CMK (cell line): Measurements from ENCODE around the gene SGIP1.

ENCODE experiments used
- DNase-seq: peaks from one replicate; pipeline ENCODE4 v3.0.0-alpha.2; 2010; ENCODE audit warnings: low read depth

Gene SGIP1

DNA sequence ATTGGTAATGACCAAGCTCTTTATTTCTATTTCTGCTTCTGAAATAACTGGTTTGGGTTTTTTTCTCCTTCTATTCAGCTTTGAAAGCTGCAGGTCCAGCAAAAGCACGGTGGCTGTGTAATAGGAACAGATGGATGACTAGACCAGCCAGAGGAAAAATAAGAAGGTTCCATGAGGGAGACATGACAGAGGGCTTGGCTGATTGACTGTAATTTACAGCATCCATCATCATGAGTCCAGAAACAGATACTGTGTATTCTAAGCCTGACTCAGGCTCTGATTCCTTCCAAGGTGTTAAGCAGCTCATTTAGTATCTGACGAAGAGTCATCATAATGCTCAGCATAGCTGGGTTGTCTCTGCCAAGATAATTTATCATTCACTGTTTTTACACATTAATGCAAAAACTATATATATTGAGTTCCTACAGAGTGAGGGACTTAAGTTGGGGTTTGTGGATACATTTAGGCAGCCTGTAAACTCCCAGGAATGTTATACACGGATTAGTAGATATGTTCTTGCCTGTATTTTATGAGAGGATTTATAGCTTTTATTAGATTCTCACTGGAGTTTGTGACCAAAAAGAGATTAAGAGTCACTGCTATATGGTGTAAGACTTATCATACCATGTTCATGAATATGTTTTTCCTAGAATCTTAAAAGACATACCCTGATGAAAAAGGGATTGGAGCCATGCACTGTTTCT lies 72.6 kb downstream of the SGIP1 start:
- no peak for DNase-seq

DNA sequence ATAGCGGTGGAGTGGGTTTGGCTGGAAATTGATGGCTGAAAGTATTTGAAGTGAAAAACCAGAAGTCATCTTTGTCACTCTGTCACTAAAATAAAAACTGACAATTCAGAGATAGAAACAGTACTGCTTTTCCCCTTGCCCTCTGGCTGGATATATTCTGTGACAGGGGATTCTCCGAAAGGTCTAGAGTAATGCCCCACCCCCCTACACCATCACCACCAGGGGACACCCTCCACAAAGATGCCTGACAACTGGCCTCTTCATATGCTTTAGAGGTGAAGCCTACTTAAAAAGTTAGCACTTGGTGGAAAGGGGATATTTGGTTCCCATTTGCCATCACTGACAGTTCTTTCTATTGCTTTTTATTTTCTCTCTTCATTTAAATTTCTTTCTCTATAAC lies 73.5 kb downstream of the SGIP1 start:
- no peak for DNase-seq

DNA sequence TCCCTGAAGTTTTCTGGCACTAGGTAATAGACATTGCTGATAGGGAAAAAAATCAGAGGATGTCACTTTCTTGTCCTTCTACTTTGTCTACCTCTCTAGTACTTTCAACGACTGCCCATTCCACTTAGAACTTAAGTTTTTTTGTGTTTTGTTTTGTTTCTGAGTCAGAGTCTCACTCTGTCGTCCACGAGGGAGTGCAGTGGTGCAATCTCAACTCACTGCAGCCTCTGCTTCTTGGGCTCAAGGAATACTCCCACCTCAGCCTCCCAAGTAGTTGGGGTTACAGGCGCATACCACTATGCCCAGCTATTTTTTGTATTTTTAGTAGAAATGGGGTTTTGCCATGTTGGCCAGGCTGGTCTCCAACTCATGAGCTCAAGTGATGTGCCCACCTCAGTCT lies 79.2 kb downstream of the SGIP1 start:
- no peak for DNase-seq

DNA sequence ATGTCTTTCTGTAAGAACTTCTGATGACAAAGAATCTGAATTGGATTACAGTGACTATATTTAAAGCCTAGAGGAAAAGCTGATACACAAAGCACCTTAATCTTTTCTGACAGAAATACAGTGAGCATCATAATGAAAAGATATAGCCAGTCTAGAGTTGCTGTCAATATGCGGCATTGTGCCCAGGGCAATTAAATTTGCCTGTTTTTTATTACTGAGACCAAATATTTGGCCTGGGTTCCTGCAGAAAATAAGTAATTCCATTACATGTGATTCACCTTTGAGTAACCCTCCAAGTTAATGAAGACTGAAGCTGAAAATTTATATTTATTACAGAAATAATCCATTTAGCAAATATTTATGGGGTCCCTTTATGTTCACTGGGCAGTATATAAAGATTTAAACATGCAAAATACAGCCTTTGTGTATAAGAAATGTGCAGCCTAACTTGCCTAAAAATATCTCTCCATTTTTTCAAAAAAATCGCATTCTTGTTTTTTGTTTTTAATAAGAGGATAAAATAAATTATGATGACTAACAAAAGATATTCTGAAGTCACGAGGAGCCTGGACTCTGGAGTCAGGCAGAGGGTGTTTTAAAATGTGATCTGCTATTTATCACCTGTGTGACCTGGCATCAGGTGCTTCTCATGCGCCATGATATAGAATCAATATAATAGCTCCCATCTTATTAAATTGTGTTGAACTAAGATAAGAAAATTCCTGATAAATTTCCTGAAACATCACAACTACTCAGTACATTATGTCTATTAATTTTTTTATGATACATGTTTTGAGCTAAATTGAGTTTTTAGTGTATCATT lies 83.6 kb downstream of the SGIP1 start:
- DNase-seq: no peak

DNA sequence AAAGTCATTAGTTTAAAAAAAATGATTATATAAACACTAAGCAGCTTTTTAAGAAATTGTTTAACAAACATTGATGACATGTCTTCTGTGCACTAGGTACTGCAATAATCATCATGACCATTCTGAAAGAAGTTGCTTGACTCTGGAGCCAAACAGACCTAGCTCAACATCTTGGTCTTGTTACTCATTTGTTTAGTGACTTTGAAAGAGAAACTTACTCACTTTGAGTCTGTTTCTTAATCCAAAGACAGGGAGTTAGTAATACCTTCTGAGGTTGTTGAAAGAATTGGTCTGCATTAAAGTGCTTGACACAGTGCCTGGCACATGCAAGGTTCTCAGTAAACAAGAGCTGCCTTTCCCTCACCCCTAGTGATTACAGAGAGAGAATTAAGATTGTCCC lies 84.4 kb downstream of the SGIP1 start:
- DNase-seq: no peak

DNA sequence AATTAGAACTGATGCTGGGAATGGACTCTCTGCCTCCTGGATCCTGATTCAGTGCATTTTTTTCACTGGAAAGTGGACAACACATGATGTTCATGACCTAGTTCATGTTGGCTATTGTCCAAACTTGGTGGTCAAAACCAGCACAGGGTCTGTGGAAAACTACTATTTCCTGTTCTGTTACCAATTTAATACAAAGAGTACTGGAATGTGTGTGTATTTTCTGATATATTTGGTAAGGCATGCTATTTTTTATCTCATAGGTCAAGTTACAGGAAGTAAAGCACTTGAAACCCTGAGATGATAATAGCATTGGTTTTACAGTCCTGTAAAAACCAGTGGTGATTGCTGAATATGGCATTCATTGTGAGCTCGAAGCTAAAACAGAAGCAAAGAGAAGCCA lies 89.9 kb downstream of the SGIP1 start:
- DNase-seq: no peak

DNA sequence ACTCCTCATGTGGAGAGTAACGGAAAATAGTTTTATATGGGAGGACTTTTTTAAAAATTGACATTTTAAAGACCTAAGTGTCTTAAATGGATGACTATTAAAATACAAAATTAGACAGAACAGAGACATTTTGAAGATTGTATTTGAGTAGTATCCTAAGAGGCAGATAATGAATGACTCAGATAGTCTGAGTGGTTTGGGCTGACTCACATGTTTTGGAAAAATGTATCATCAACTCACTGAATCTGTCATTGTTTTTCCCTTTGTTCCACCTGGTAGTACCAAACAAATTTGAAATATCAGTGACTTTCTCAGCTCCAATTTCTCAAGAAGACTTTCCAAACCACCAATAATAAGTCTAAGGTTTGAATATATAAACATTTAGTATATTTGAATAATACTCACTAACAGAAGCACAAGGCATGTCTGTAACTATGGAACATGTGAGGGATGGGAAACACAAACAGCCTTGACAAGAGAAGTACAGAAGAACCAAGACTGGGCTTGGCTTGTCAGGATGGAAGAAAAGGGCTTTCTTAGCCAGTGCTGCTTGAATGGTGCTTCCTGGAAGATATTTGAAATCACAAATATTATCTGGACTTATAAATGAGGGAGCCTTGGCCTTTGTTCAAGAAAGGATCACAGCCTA lies 90.6 kb downstream of the SGIP1 start:
- no peak for DNase-seq

DNA sequence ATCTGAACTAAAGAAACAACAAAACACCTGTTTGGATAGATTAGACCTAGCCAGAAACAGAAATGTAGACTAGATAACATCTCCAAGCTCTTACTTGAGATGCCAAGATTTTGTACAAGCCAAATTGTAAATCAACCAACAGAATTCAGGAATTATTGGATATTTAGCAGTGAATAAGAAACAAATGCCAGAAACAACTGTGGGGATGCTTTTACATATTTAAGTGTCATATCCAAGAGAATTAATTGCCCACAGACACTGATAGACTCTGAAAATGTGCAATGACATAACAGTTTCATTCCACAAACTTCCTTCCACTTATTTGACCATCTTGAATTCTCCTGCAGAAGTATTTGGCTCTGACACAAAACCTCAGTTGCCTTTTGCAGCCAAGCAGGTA lies 92.3 kb downstream of the SGIP1 start:
- no peak for DNase-seq

DNA sequence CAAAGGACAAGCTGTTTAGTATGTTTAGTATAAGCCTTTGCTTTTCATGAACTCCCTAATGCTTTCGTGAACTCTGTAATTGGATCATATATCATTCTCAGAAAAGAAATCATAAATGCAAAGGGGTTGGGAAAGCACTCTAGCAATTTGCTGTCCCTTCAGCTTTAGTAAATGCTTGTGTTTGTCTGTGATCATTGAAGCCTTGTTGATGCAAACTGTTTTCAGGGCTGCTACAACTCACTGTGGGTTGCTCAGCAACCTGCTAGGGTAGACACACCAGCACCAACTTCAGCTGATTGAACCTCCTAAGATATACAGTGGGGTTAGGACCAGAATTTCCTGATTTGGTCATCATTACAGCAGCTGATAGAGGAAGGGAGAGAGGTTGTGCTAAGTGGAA lies 95.0 kb downstream of the SGIP1 start:
- DNase-seq: no peak

DNA sequence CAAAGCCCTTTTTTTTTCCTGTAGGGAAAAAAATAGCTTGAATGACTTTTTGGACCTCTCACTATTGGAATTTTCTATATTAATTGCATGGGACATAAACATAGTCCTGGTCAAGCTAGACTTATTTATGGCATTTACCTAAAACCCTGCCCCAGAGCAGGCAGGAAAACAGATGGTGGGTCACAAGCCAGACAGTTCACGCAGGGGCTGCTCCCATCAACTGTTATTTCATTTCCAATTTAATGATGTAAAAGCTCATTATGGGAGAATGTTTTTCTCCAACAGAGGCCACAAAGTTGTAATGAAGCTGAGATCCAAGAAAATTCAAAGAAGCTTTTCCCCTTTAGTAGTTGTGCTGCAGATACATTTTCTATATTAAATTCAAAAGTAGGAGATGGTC lies 99.2 kb downstream of the SGIP1 start:
- DNase-seq: no peak

DNA sequence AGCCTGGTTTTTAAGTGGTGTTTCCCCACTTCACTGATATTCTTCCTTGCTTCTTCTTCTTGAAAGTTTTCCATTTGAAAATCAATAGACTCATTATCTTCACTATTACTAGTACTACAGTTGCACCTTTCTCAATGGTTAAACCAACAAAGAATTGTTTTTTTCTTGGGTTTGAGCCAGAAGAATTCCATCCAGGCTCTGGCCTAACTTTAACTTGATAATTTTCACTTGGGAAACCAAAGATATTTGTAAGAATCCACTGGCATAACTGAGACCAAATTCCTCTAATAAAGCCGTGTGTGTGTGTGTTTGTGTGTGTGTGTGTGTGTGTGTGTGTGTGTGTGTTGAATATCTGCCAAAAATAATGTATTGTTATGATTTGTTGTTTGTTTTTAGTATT lies 103.2 kb downstream of the SGIP1 start:
- no peak for DNase-seq

DNA sequence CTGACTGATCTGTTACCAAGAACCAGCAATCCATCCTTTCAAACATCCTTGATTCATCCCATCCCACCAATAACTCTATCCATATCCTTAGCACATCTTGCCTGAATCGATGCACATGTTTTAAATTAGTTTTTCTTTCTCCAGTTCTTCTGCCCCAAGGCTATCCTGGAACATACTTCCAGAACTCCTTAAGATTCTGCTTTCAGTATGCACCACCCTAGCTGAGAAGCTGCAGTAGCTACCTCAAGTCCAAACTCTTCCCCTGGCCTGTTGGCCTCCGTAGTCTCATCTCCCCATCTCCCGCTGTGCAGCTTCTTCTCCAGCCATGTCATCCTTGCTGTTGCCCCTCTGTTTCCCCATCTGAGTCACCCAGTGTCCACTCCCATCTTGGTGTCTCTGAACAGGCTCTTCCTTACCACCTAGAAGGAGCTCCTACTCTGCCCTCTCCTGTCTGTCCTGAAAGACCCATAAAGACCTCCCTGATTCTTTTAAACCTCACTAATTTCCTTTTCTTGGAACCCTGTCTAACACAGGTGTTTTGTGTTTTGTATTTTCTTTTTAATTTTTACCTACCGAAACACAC lies 108.0 kb downstream of the SGIP1 start:
- no peak for DNase-seq

DNA sequence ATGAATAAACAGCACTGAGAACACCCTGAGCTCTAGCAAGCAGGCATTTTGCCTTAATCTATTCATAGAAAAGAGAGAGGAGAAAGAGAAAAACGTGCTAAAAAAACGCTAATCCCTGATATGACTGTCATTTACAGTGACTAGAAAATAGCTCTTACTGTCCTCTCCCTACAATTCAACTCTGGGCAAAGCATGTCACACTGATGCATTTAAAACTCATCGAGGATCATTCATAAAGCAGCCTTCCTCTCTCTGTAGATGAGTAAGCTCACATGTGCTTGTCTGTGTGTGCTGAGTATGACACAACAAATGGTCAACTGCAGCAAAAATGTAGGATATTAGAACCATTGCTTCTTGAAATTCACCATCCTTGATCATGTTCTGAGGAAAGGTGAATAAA lies 109.0 kb downstream of the SGIP1 start:
- DNase-seq: no peak

DNA sequence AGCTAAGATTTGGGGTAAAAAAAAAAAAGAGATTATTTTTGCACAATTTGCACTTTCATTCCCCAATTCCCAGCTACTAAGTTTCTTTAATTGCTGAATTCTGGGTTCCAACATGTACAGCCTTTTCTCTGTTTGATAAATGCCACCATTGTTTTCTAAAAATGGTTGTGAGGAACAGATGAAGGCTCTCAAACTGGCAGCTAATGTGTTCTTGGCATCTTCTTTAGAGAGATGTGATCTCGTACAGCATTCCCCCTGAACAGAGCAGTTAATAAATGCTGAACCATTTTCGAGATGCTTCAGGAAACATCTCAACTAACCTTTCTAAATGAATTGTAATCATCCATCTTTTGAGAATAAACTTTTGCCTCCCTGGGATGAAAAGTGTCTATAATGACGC lies 110.4 kb downstream of the SGIP1 start:
- DNase-seq: no peak

DNA sequence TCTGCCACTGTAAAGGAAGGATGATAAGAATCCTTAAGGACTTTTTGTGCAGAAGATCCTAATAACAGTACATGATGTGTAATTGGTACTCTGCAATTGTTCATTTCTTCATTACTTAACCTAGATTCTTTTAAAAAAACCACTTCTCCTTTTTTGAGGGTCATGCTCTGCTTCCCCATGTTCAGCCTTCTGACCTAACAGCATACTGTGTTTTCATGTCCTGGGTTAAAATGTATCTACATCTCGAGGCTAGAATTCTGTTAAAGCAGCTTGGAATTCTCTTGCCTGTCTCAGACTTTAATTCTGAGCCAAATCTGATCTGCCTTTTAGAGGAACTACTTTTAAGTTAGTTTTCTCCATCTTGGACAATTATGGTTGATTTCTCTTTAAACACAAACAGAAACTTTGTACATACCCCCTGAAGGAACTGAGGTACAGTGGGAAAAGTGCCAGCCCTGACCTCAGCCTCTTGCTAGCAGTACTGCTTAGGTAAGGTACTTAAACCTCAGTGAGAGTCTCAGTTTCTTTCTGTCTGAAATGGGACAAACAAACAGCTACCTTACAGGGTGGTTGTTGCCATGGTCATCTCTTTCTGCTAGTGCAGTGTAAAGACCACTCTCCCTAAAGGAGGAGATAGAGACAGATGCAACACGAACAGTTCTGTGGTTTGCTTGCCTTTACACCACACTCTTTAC lies 115.1 kb downstream of the SGIP1 start:
- no peak for DNase-seq

DNA sequence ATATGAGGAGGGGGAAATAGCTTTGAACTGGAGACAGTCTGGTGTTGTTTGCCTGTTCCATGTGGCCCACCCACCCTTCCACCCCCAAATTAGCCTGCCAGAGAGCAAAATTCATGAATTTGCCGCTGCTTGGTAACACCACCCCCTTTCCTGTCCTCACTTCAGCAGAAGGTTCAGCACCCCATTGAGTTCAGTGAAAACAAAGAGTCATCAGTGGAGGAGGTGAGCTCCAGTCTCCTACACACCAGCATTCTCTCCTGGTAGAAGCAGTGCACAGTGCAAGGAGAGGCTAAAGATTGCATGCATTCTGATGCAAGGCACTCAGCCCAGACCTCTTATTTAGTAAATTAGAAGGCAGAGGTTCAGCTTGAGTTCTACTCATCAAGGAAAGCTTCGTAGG lies 118.6 kb downstream of the SGIP1 start:
- DNase-seq: no peak

DNA sequence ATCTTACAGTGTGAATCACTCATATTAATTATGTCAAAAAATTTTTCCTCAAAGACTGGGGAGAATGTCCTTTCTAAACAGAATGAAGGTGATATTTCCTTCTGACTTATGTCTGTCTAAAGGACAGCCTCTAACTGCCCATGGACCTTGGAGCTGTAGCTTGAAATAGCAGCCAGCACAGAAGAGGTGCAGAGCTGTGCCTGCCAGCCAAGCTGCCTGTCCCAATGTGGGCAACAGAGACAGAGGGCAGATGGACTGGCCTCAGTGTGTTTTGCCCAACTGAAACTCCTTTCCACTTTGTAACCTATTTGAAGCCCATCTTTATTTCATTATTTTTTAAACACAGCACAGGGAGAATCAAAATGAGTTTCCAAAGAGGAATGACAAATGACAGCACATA lies 120.7 kb downstream of the SGIP1 start:
- DNase-seq: no peak

DNA sequence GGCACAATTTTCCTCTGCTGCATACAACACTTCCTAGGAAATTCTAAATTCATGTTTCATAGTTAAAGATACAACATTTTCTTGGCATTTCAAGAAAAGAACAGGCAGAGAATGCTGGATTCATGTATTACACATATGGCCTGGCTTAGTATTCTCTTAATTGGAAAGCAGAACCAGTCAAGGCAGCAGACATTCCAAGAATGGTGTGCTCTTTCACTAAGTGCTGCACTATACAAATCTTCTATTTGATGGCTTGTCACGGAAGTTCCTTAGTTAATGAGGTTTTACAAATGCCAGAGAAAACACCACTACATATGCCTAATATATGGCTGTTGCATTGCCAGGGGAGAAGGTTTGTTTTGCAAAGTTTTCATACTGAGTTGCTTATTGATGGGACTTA lies 137.5 kb downstream of the SGIP1 start:
- DNase-seq: no peak

DNA sequence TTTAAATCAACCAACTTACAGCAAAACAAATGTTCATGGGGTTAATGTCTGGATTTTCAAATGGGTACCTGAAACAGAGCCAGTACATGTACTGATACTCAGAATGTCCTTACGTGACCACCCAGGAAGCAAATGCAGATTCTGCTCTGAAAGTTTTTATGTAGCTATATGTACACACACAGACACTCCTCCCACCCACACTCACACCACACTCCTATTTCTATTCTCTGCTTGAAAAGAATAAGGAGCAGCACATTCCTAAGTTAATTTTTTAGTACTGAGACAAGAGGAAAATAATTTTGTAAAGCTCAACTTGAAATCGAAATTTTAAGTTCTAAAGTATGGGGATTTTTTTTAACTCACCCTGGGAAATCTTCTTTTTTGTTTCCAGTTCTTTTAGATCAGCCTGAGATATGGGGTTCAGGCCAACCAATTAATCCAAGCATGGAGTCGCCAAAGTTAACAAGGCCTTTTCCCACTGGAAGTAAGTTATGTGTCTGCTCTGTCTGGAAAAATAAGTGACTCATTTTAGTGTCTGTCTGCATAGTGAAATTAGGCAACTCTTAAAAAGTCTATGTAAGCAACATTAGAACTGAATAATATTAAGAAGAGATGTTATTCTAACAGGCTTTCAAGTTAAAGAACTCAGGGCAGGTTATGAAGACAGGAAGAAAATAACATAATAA lies 142.8 kb downstream of the SGIP1 start:
- DNase-seq: no peak

DNA sequence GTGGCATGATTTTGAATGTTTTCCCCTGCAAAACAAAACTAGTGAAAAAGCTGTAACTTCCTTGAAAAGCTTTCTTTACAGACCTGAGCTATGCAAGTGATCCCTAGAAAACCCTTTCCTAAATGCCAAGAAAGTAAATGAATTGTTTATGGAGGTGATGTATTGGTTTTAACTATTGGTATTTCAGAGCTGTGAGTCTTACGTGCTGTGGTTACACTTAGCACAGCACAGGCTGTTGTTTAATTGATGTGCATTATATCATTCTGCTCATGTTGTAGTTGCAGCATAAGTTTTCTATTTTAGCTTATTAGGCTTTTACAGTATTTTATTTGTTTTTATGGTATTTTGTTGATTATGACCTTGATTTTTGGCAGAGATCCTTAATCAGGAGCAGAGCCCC lies 144.2 kb downstream of the SGIP1 start:
- DNase-seq: no peak

DNA sequence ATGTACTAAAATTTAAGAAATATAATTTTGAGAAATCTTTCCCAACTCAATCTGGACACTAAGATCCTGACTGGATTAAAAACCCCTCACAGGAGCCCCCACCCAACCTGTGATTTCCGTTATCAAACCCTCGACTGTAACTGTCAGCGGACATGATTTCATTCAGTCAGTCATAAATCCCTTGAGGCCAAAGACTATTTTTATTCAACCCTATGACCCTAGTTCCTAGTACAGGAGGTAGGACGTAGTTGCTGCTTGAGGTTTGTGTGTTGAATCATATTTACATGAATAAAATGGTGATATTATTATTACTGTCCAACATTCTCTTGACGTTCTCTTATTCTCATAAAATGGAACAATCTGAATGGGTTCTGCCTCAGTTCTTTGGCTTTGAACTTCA lies 145.2 kb downstream of the SGIP1 start:
- DNase-seq: no peak

DNA sequence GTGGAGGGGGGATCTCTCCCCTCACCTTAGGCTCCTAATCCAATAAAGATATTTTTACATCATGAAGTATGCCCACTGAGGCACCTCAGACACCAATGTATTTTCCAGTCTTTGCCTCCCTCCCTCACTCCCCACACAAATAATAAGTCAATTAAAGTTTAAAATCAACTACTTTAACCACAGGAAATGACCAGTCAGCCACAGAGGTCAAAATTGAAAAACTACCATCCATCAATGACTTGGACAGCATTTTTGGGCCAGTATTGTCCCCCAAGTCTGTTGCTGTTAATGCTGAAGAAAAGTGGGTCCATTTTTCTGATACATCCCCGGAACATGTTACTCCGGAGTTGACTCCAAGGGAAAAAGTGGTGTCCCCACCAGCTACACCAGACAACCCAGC lies 147.7 kb downstream of the SGIP1 start:
- no peak for DNase-seq
